H9 (cell line): ENCODE data around the gene NT5DC4. TPM values are rescaled to one million over a fixed set of nuclear protein-coding genes. Genes with fewer than 3 reads are reported as not detected.

ENCODE experiments used
- DNase-seq: peaks from one replicate; pipeline ENCODE4 v3.0.0-alpha.2; 2017
- H2AFZ ChIP-seq: one replicate; pipeline ENCODE4 v1.6.1; 2013; ENCODE audit warnings: mild to moderate bottlenecking, low read length, control low read depth, moderate library complexity
- H2AK5ac ChIP-seq: 2 replicates; pipeline ENCODE4 v1.6.1; 2013; ENCODE audit warnings: low read length, control low read depth, mixed read lengths; ENCODE audit not compliant: insufficient read length
- H2BK120ac ChIP-seq: one replicate; pipeline ENCODE4 v1.6.1; 2013; ENCODE audit warnings: low read depth, mild to moderate bottlenecking, low read length, control low read depth, inconsistent platforms; ENCODE audit not compliant: poor library complexity, severe bottlenecking
- H2BK12ac ChIP-seq: 2 replicates; pipeline ENCODE4 v1.6.1; 2013; ENCODE audit warnings: low read length, control low read depth, mixed read lengths, low read depth; ENCODE audit not compliant: insufficient read length
- H2BK15ac ChIP-seq: 2 replicates; pipeline ENCODE4 v1.6.1; 2013; ENCODE audit warnings: low read depth, low read length, control low read depth
- H2BK20ac ChIP-seq: one replicate; pipeline ENCODE4 v1.6.1; 2013; ENCODE audit warnings: low read depth, mild to moderate bottlenecking, low read length, control low read depth, inconsistent platforms; ENCODE audit not compliant: poor library complexity, severe bottlenecking
- H2BK5ac ChIP-seq: 2 replicates; pipeline ENCODE4 v1.6.1; 2013; ENCODE audit warnings: low read length, control low read depth, mixed read lengths; ENCODE audit not compliant: insufficient read length
- H3K14ac ChIP-seq: 2 replicates; pipeline ENCODE4 v1.6.1; 2013; ENCODE audit warnings: low read length, control low read depth; ENCODE audit not compliant: insufficient read depth
- H3K18ac ChIP-seq: 2 replicates; pipeline ENCODE4 v1.6.1; 2013; ENCODE audit warnings: low read depth, mild to moderate bottlenecking, mixed read lengths, low read length, control low read depth; ENCODE audit not compliant: insufficient read length
- H3K23ac ChIP-seq: 2 replicates; pipeline ENCODE4 v1.6.1; 2013; ENCODE audit warnings: low read length, control low read depth, mixed read lengths, low read depth; ENCODE audit not compliant: insufficient read length
- H3K23me2 ChIP-seq: 2 replicates; pipeline ENCODE4 v1.6.1; 2013; ENCODE audit warnings: low read depth, mild to moderate bottlenecking, mixed read lengths, low read length, control low read depth; ENCODE audit not compliant: insufficient read length, poor library complexity, severe bottlenecking
- H3K27ac ChIP-seq: 2 replicates; pipeline ENCODE4 v1.5.1; 2013; ENCODE audit warnings: low read length, control low read depth, mixed read lengths, low read depth; ENCODE audit not compliant: insufficient read length
- H3K27me3 ChIP-seq: 2 replicates; pipeline ENCODE4 v1.6.1; 2013; ENCODE audit warnings: low read length, control low read depth, inconsistent platforms; ENCODE audit not compliant: insufficient read depth
- H3K4ac ChIP-seq: 2 replicates; pipeline ENCODE4 v1.6.1; 2013; ENCODE audit warnings: low read depth, mild to moderate bottlenecking, control low read depth, inconsistent platforms, low read length, moderate library complexity
- H3K4me1 ChIP-seq: 2 replicates; pipeline ENCODE4 v1.6.1; 2013; ENCODE audit warnings: low read length, control low read depth, inconsistent platforms; ENCODE audit not compliant: insufficient read depth
- H3K4me2 ChIP-seq: 2 replicates; pipeline ENCODE4 v1.6.1; 2013; ENCODE audit warnings: low read length, control low read depth, mixed read lengths; ENCODE audit not compliant: insufficient read length, insufficient read depth
- H3K56ac ChIP-seq: 2 replicates; pipeline ENCODE4 v1.6.1; 2013; ENCODE audit warnings: low read depth, mild to moderate bottlenecking, mixed read lengths, low read length, control low read depth; ENCODE audit not compliant: insufficient read length
- H3K79me1 ChIP-seq: 2 replicates; pipeline ENCODE4 v1.6.1; 2013; ENCODE audit warnings: low read depth, mild to moderate bottlenecking, moderate library complexity, low read length, control low read depth, inconsistent platforms; ENCODE audit not compliant: insufficient read depth, poor library complexity, severe bottlenecking
- H3K79me2 ChIP-seq: 2 replicates; pipeline ENCODE4 v1.6.1; 2013; ENCODE audit warnings: low read length, control low read depth, inconsistent platforms; ENCODE audit not compliant: insufficient read depth
- H3K9ac ChIP-seq: 2 replicates; pipeline ENCODE4 v1.6.1; 2013; ENCODE audit warnings: low read length, control low read depth, mixed read lengths; ENCODE audit not compliant: insufficient read length; ENCODE audit errors: extremely low read depth
- H3K9me3 ChIP-seq: one replicate; pipeline ENCODE4 v1.6.1; 2013; ENCODE audit warnings: low read depth, low read length, inconsistent platforms; ENCODE audit not compliant: control insufficient read depth
- H3T11ph ChIP-seq: one replicate; pipeline ENCODE4 v1.6.1; 2013; ENCODE audit warnings: mild to moderate bottlenecking, low read length, control low read depth, inconsistent platforms
- H4K20me1 ChIP-seq: one replicate; pipeline ENCODE4 v1.6.1; 2013; ENCODE audit not compliant: control insufficient read depth, insufficient read length, insufficient read depth
- H4K5ac ChIP-seq: 2 replicates; pipeline ENCODE4 v1.6.1; 2013; ENCODE audit warnings: low read depth, mild to moderate bottlenecking, mixed read lengths, low read length, control low read depth; ENCODE audit not compliant: insufficient read length
- H4K8ac ChIP-seq: replicated peaks from 2 replicates; pipeline ENCODE4 v1.6.1; 2013; ENCODE audit warnings: low read length, control low read depth, mixed read lengths, low read depth; ENCODE audit not compliant: insufficient read length
- H4K91ac ChIP-seq: 2 replicates; pipeline ENCODE4 v1.6.1; 2013; ENCODE audit warnings: low read depth, mild to moderate bottlenecking, moderate library complexity, mixed read lengths, low read length, control low read depth; ENCODE audit not compliant: insufficient read length
- H3K27ac Mint-ChIP-seq, 3 experiments: 2 replicates in 2 of 3; 3 replicates in 1 of 3; pipeline ENCODE4 v1.8.0; 2020 to 2021; ENCODE audit warnings: mixed read lengths in 3 of 3, mild to moderate bottlenecking in 1 of 3, moderate library complexity in 1 of 3
- H3K27me3 Mint-ChIP-seq: 2 replicates; pipeline ENCODE4 v1.8.0; 2021; ENCODE audit warnings: low read depth, mild to moderate bottlenecking, moderate library complexity, mixed read lengths
- H3K36me3 Mint-ChIP-seq, 3 experiments: 2 replicates in 2 of 3; 3 replicates in 1 of 3; pipeline ENCODE4 v1.8.0; 2020 to 2021; ENCODE audit warnings: low read depth in 3 of 3, mixed read lengths in 3 of 3; ENCODE audit not compliant: insufficient read depth in 1 of 3
- H3K4me1 Mint-ChIP-seq, 2 experiments: 2 replicates each; pipeline ENCODE4 v1.8.0; 2020; ENCODE audit warnings: mixed read lengths in 2 of 2
- H3K4me3 Mint-ChIP-seq, 2 experiments: 2 replicates in 1 of 2; 3 replicates in 1 of 2; pipeline ENCODE4 v1.8.0; 2020 to 2021; ENCODE audit warnings: mild to moderate bottlenecking in 2 of 2, mixed read lengths in 2 of 2, moderate library complexity in 1 of 2
- H3K9me3 Mint-ChIP-seq, 2 experiments: 2 replicates in 1 of 2; 3 replicates in 1 of 2; pipeline ENCODE4 v1.8.0; 2020; ENCODE audit warnings: mild to moderate bottlenecking in 2 of 2, mixed read lengths in 2 of 2, moderate library complexity in 1 of 2
- WGBS: extraction: QIAGEN DNeasy Blood & Tissue Kit; methylation state at CpG from one replicate; pipeline ENCODE4 v1.1.7; 2013; ENCODE audit warnings: missing lambda C conversion rate, low lambda C conversion rate, mixed read lengths; ENCODE audit not compliant: insufficient read length; ENCODE audit errors: extremely low coverage; 5-methylcytosine and 5-hydroxymethylcytosine counted together
- total RNA-seq: library from RNA; stranded (reverse); gene quantifications from 2 replicates; pipeline ENCODE4 v1.2.1, GENCODE V29; 2021
- TF ChIP-seq, protein P1 (sequence below): fragments of 200-600 bp; sonication (generic); conservative IDR thresholded peaks from 3 replicates; pipeline ENCODE4 v1.8.0; 2021; ENCODE audit warnings: antibody characterized with exemption, mild to moderate bottlenecking

NT5DC4 gene
- total RNA-seq, 1 experiment from 2014 or later: not detected

DNA sequence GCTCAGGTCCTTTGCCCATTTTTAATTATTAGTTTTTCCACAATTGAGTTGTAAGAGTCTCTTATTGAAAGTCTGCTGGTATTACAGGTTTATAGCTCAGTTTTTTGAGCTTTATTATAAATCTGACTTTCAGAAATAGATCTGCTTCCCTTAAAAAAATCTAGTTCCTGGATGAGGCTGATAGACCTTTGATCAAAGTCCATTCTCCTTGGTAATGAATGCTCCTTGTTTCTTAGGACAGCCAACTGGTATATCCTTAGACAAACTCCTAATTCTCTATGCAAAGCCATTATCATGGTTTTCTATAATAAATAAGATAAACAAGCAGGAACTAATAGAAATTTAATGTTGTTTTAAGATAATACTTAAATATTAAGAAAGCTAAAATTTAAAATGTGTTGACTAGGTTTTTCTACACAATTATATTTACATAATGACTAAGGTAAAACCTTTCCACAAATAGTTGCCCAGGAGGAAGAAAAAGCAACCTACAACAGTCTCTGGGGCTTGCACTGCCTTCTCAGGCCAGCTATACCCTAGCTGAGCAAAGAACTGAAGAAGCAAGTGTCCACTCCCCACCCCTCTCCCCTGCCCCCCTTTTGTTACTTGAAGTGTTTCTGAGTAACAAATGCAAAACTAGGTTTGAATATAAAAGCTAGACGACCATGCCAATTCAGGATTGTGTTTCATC, 16.9 kb downstream of the NT5DC4 start:
- no peaks in the 10 kb centered on the region for H3K9me3 Mint-ChIP-seq
- no peak overlapping the region for H3K18ac ChIP-seq
- no peaks in the 10 kb centered on the region for H3K27me3 ChIP-seq

More for the DNA sequence above, 16.9 kb downstream of the NT5DC4 start:
- Histone ChIP-seq H4K91ac (no peak overlapping the region), H3T11ph (no peak overlapping the region), H2BK120ac (no peak overlapping the region), H3K56ac (no peak overlapping the region), H2AFZ (no peak overlapping the region), H3K27ac (no peak overlapping the region), H3K23me2 (no peaks in the 10 kb centered on the region), H3K9me3 (no peaks in the 10 kb centered on the region), H3K23ac (no peak overlapping the region), H4K8ac (no peak overlapping the region), H4K20me1 (no peaks in the 10 kb centered on the region), H2AK5ac (no peak overlapping the region), H2BK20ac (no peak overlapping the region), H3K79me2 (no peaks in the 10 kb centered on the region), H3K4me2 (no peak overlapping the region), H3K4me1 (no peaks in the 10 kb centered on the region), H2BK5ac (no peak overlapping the region), H3K4ac (no peak overlapping the region), H4K5ac (no peak overlapping the region), H2BK12ac (no peak overlapping the region), H2BK15ac (no peak overlapping the region), H3K14ac (no peak overlapping the region), H3K79me1 (no peaks in the 10 kb centered on the region), H3K9ac (no peak overlapping the region)
- TF ChIP-seq, protein P1, sequence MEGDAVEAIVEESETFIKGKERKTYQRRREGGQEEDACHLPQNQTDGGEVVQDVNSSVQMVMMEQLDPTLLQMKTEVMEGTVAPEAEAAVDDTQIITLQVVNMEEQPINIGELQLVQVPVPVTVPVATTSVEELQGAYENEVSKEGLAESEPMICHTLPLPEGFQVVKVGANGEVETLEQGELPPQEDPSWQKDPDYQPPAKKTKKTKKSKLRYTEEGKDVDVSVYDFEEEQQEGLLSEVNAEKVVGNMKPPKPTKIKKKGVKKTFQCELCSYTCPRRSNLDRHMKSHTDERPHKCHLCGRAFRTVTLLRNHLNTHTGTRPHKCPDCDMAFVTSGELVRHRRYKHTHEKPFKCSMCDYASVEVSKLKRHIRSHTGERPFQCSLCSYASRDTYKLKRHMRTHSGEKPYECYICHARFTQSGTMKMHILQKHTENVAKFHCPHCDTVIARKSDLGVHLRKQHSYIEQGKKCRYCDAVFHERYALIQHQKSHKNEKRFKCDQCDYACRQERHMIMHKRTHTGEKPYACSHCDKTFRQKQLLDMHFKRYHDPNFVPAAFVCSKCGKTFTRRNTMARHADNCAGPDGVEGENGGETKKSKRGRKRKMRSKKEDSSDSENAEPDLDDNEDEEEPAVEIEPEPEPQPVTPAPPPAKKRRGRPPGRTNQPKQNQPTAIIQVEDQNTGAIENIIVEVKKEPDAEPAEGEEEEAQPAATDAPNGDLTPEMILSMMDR: no peak
- H3K36me3 Mint-ChIP-seq: peaks cover 3 to 55% (median 54%) of the 10 kb centered on the region in 3 experiments; a peak in 5 of 7 replicates
- DNase-seq: no peak
- H3K4me1 Mint-ChIP-seq: no peaks in the 10 kb centered on the region
- no CpG with 5 or more reads among the region's 1 CpG for WGBS
- H3K4me3 Mint-ChIP-seq: no peak overlapping the region
- no peak overlapping the region for H3K27ac Mint-ChIP-seq
- no peaks in the 10 kb centered on the region for H3K27me3 Mint-ChIP-seq
